BE2C (cell line): ENCODE measurements around the gene MBTPS1.

ENCODE experiments used
- DNase-seq: peaks from one replicate; pipeline ENCODE4 v3.0.0-alpha.2; 2020
- H3K27me3 ChIP-seq: fragments of 250-450 bp; sonication (Bioruptor Pico); 2 replicates; pipeline ENCODE4 v1.5.1; 2020; ENCODE audit warnings: mild to moderate bottlenecking
- H3K36me3 ChIP-seq: fragments of 250-450 bp; sonication (Bioruptor Pico); 2 replicates; pipeline ENCODE4 v1.5.1; 2020; ENCODE audit warnings: mild to moderate bottlenecking
- H3K4me1 ChIP-seq: fragments of 250-450 bp; sonication (Bioruptor Pico); 2 replicates; pipeline ENCODE4 v1.5.1; 2020
- H3K4me3 ChIP-seq: 2 replicates; pipeline ENCODE4 v1.5.1; 2011; ENCODE audit warnings: low read depth, low read length
- H3K9me3 ChIP-seq: fragments of 250-450 bp; sonication (Bioruptor Pico); 2 replicates; pipeline ENCODE4 v1.5.1; 2020
- CTCF ChIP-seq: IDR thresholded peaks from 2 replicates; pipeline ENCODE4 v1.5.1; 2012; ENCODE audit warnings: mild to moderate bottlenecking, low read depth, low read length

Gene MBTPS1

GRCh38 chr16:84088695-84089395 is 27.9 kb downstream of the MBTPS1 start:
- DNase-seq, result peak; percentile 61
- H3K4me1 ChIP-seq, result no peaks in the 10 kb centered on the region
- H3K9me3 ChIP-seq, result no peaks in the 10 kb centered on the region
- peaks cover 66% of the 10 kb centered on the region for H3K36me3 ChIP-seq
- H3K4me3 ChIP-seq, result no peak overlapping the region
- no peaks in the 10 kb centered on the region for H3K27me3 ChIP-seq
- peak; percentile 42 for TF ChIP-seq CTCF

- H3K4me3 ChIP-seq, result no peak overlapping the region
- H3K36me3 ChIP-seq, result peaks cover 59% of the 10 kb centered on the region
- no peaks in the 10 kb centered on the region for H3K9me3 ChIP-seq
- no peak for DNase-seq
- no peaks in the 10 kb centered on the region for H3K4me1 ChIP-seq
- no peak for TF ChIP-seq CTCF
- no peaks in the 10 kb centered on the region for H3K27me3 ChIP-seq
Measured at GRCh38 chr16:84087466-84088151, 29.1 kb downstream of the MBTPS1 start.

- Histone ChIP-seq H3K4me3 (no peak overlapping the region), H3K9me3 (no peaks in the 10 kb centered on the region), H3K36me3 (peaks cover 60% of the 10 kb centered on the region), H3K4me1 (no peaks in the 10 kb centered on the region), H3K27me3 (no peaks in the 10 kb centered on the region)
- no peak for DNase-seq
- TF ChIP-seq CTCF, result no peak
Measured at GRCh38 chr16:84087001-84087400, 29.7 kb downstream of the MBTPS1 start.

GRCh38 chr16:84086341-84086740 is 30.4 kb downstream of the MBTPS1 start:
- no peaks in the 10 kb centered on the region for H3K9me3 ChIP-seq
- no peak for TF ChIP-seq CTCF
- H3K36me3 ChIP-seq, result peaks cover 65% of the 10 kb centered on the region
- H3K4me3 ChIP-seq, result no peak overlapping the region
- no peak for DNase-seq
- no peaks in the 10 kb centered on the region for H3K4me1 ChIP-seq
- no peaks in the 10 kb centered on the region for H3K27me3 ChIP-seq

GRCh38 chr16:84085773-84086172 is 31.0 kb downstream of the MBTPS1 start:
- H3K9me3 ChIP-seq, result no peaks in the 10 kb centered on the region
- H3K36me3 ChIP-seq, result peaks cover 62% of the 10 kb centered on the region
- H3K4me3 ChIP-seq, result no peak overlapping the region
- no peak for TF ChIP-seq CTCF
- no peak for DNase-seq
- H3K27me3 ChIP-seq, result no peaks in the 10 kb centered on the region
- no peaks in the 10 kb centered on the region for H3K4me1 ChIP-seq

- Histone ChIP-seq H3K4me1 (no peaks in the 10 kb centered on the region), H3K9me3 (no peaks in the 10 kb centered on the region), H3K36me3 (peaks cover 64% of the 10 kb centered on the region), H3K4me3 (no peak overlapping the region), H3K27me3 (no peaks in the 10 kb centered on the region)
- no peak for DNase-seq
- TF ChIP-seq CTCF, result no peak
Measured at GRCh38 chr16:84085271-84085667, 31.5 kb downstream of the MBTPS1 start.
